ENCODE data around the gene RPL28.
A peak's percentile ranks its signal among the peaks of the same experiment; 100 is the strongest.

DNA sequence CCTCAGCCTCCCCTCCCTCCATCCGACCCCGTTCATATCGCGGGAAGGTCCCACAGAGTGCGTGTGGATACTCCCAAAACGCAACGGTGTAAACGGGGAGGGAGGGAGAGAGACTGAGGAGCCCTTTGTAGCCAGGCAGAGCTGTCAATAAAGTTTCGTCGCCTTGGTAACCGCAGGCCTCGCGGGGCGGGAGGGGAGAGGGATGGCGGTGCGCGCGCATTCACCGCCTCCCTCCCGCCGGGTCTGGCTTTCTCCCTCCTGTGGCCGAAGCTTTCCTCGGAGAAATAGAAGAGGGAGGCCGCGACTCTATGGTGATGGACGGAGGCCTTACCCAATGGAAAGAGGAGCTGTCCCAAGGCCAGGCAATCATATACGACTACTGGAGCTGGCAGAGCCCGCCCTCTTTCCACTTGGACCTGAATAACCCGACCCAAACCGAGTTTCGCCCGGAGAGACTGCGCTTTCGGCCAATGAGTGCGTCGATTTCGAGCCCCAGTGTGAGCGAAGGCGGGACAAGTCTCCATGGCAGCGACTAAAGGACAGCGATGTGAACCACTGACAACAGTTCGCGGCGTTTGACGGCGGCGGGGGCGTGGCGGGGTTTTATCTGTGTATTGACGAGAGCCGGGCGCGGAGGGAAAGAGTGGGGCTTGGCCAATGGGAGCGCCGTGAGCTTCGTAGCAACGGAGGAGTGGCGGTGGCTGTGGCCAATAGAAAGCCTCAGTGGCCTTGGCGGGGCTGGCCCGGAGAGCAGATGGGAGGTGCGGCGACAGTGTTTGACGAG, 46.4 kb upstream of the RPL28 start, which contains the start of gene KMT5C:
- TF ChIP-seq CTCF (IDR thresholded peaks at IDR 0.05) = peak in 5 of 6 experiments; percentile 16 to 77 (median 65)
- peak in 1 of 2 donors; percentile 62 for TF ChIP-seq POLR2A (IDR thresholded peaks at IDR 0.05)
